Measurements from ENCODE around the gene ASTL. TPM values are rescaled to one million over a fixed set of nuclear protein-coding genes. Genes with fewer than 3 reads are reported as not detected.

Gene ASTL
- total and polyA plus RNA-seq, 2 donors (not counting 3 experiments of a cell fraction or from before 2014, with no cell fraction given): not detected

DNA sequence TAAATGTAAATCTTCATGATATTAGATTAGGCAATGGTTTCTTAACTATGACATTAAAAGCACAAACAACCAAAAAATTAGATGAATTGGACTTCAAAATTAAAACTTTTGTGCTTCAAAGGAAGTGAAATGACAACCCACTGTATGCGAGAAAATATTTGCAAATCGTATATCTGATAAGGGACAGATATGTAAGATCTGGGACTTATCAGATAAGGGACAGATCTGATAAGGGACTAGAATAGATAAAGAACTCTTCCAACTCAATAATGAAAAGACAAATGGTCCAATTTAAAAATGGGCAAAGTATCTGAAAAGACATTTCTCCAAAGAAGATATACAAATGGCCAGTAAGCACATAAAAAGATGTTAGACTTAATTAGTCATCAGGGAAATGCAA lies 51.2 kb downstream of the ASTL start:
- no peak for TF ChIP-seq JUN (IDR thresholded peaks at IDR 0.05; ENCODE audit: borderline replicate concordance, insufficient read depth, insufficient read length, low read depth)
- no peak for TF ChIP-seq GATA2 (IDR thresholded peaks at IDR 0.05; ENCODE audit: insufficient read depth, insufficient read length, low read depth, low read length)
- TF ChIP-seq MYC (IDR thresholded peaks at IDR 0.05; ENCODE audit: low read depth, low read length): no peak
- no peak for TF ChIP-seq POLR2A (IDR thresholded peaks at IDR 0.05; ENCODE audit: low read depth, low read length)
- no peak for TF ChIP-seq FOS (IDR thresholded peaks at IDR 0.05; ENCODE audit: borderline replicate concordance, insufficient read depth, low read length)
- no peak for TF ChIP-seq POLR2AphosphoS5 (IDR thresholded peaks at IDR 0.05; ENCODE audit: insufficient read depth, low read depth, low read length)
- TF ChIP-seq, protein P1, sequence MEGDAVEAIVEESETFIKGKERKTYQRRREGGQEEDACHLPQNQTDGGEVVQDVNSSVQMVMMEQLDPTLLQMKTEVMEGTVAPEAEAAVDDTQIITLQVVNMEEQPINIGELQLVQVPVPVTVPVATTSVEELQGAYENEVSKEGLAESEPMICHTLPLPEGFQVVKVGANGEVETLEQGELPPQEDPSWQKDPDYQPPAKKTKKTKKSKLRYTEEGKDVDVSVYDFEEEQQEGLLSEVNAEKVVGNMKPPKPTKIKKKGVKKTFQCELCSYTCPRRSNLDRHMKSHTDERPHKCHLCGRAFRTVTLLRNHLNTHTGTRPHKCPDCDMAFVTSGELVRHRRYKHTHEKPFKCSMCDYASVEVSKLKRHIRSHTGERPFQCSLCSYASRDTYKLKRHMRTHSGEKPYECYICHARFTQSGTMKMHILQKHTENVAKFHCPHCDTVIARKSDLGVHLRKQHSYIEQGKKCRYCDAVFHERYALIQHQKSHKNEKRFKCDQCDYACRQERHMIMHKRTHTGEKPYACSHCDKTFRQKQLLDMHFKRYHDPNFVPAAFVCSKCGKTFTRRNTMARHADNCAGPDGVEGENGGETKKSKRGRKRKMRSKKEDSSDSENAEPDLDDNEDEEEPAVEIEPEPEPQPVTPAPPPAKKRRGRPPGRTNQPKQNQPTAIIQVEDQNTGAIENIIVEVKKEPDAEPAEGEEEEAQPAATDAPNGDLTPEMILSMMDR (IDR thresholded peaks at IDR 0.05; ENCODE audit: extremely low read depth in 1 of 2, insufficient read depth in 1 of 2, low read depth in 1 of 2, low read length in 2 of 2): no peak
- no peak for TF ChIP-seq EZH2 (IDR thresholded peaks at IDR 0.05; ENCODE audit: borderline replicate concordance, low read depth, low read length, severe bottlenecking)
- TF ChIP-seq, protein P2, sequence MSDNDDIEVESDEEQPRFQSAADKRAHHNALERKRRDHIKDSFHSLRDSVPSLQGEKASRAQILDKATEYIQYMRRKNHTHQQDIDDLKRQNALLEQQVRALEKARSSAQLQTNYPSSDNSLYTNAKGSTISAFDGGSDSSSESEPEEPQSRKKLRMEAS (IDR thresholded peaks at IDR 0.05; ENCODE audit: insufficient read depth, insufficient read length): no peak
- intact Hi-C loops (cut with micrococcal nuclease): no loop called here
- H3K36me3 ChIP-seq (ENCODE audit: control insufficient read depth in 2 of 2, extremely low read depth in 1 of 2, insufficient read depth in 2 of 2, low read length in 2 of 2): no peaks in the 10 kb centered on the region
- CTCF ChIA-PET: no interaction called here
- H2AFZ ChIP-seq (ENCODE audit: low read depth, low read length): no peak overlapping the region
- POLR2A ChIA-PET: no interaction called here
- no peak overlapping the region for H3K4me3 ChIP-seq (replicated peaks in 1 of 3; ENCODE audit: insufficient read depth in 1 of 3, low read depth in 1 of 3, low read length in 3 of 3)
- H3K79me2 ChIP-seq (ENCODE audit: control insufficient read depth, insufficient read depth, low read length): no peaks in the 10 kb centered on the region
- no TSS peak for BruUV-seq (replicated peaks)
- no peaks in the 10 kb centered on the region for H3K9me3 ChIP-seq (replicated peaks; ENCODE audit: control insufficient read depth, insufficient read depth, low read length)
- H3K27ac ChIP-seq (ENCODE audit: insufficient read depth, low read depth, low read length): no peak overlapping the region
- no peaks in the 10 kb centered on the region for H4K20me1 ChIP-seq (replicated peaks; ENCODE audit: control insufficient read depth, extremely low read depth, insufficient read depth, low read length)
- dilution Hi-C loops (cut with MboI; ENCODE audit: extremely low pct_ligation_motif_present, low sequenced_read_pairs): no loop called here
- H3K4me2 ChIP-seq (ENCODE audit: insufficient read depth, low read length): no peak overlapping the region
- no peaks in the 10 kb centered on the region for H3K4me1 ChIP-seq (ENCODE audit: control insufficient read depth, extremely low read depth, insufficient read depth, low read length)
- no peak overlapping the region for H3K9ac ChIP-seq (replicated peaks; ENCODE audit: extremely low read depth, insufficient read depth, low read length)
- no peaks in the 10 kb centered on the region for H3K9me1 ChIP-seq (replicated peaks; ENCODE audit: control insufficient read depth, extremely low read depth, insufficient read depth, low read length)
- H3K27me3 ChIP-seq (ENCODE audit: control insufficient read depth in 2 of 2, insufficient read depth in 2 of 2, low read length in 2 of 2): no peaks in the 10 kb centered on the region
- DNase-seq (ENCODE audit: low read depth, low spot score) (no peak), FAIRE-seq (no peak)

Data from endothelial cell of umbilical vein (primary cell).